HG03025 (cell line): ENCODE results near the gene BHMT.
"Not testable (repeated sequence)": the region's sequence is repeated elsewhere in the genome, so short reads cannot be mapped to it uniquely, and the experiment has no call there.

Experiments used
- ATAC-seq: cut with Tn5 transposase; IDR thresholded peaks from one replicate; pipeline ENCODE4 v1.9.1; 2021; ENCODE audit warnings: mild to moderate bottlenecking, moderate library complexity; ENCODE audit not compliant: unreplicated experiment, low FRiP score

Gene BHMT

DNA sequence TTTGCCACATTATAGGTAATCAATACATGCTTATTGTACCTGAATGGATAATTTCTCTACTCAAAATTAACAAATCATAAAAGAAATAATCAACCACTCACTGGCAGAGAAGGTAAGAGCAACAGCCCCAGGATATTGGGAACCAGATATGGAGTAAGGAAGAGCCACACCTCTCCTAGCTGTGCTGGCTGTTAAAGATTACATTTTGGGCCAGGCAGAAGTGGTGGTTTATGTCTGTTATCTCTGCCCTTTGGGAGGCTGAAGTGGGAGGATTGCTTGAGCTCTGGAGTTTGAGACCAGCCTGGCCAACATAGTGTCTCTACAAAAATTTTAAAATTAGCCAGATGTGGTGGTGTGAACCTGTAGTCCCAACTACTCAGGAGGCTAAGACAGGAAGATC is 56.4 kb downstream of the BHMT start:
- ATAC-seq, result no peak

DNA sequence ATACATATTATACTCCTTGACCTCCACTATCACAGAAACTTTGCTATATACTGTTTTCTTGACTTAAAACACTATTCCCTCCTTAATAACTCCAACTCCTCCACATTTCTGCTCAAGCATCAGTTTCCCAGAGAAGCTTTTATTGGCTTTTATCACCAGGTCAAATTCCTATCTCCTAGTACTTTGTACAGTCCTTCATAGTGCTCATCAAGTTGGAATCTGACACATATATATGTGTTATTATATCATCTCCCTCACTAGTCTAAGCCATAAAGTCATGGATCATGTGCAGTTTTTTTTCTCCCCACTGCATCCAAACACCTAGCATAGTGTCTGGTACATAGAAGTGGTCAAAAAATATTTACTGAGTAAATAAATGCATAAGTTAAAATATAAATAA is 59.1 kb downstream of the BHMT start:
- no peak for ATAC-seq

DNA sequence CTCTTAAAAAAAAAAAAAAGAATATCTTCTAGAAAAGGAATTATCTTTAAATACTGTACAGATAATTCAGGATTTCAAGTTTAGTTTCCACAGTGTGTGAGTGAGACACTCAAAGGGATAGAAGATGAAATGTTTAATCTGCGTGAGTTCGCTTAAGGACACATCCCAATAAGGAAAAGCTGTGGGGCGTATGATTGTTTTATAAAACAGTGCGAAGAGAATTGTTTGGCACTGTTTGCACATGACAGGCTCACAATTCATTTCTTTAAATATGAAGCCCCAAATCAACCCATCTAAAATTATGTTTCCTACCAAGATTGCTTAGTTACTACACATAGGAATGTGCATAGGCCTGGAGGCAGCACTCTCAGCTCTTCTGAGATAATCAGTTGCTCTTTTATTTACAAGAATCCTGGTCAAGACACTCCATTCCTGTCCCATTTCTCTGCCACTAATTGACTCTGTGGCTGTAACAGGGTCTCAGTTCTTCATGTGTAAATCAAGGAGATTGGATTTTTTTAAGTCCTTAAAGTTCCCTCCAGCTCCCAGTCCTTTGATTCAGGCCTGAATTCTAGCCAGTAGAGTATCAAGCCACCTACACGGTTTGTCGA is 60.1 kb downstream of the BHMT start:
- ATAC-seq, result no peak

DNA sequence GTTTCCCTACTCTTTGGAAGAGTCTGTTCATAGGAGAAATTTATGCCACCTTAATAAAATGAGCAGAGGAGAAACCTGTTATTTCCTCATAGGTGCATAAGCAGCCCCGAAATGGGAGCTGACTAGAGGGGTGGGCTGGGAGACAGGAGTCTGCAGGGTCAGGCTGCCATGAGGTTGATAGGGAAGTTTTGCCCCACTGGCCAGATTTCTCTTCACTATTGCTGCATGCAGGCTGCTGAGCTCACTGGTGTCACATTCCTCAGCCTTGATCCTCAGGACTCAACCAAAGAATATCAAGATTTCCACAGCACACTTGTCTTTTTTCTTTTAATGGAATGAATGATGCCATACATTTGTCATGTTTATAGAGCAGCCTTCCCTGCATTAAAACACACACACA is 60.7 kb downstream of the BHMT start:
- ATAC-seq, result no peak

DNA sequence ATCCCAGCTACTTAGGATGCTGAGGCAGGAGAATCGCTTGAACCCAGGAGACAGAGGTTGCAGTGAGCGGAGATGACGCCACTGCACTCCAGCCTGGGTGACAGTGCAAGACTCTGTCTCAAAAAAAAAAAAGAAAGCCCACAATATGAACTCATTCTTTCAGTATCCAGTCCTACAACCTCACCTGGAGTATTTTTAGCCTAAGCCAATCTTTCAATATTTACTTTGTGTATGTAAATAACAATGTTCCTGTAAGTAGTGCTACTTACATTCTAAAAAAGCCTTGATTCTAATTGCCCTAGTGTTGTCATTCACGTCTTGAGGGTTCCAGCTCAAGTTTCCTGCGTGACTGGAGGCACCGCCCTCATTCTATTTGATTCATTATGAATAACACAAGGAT is 62.0 kb downstream of the BHMT start:
- ATAC-seq, result no peak

DNA sequence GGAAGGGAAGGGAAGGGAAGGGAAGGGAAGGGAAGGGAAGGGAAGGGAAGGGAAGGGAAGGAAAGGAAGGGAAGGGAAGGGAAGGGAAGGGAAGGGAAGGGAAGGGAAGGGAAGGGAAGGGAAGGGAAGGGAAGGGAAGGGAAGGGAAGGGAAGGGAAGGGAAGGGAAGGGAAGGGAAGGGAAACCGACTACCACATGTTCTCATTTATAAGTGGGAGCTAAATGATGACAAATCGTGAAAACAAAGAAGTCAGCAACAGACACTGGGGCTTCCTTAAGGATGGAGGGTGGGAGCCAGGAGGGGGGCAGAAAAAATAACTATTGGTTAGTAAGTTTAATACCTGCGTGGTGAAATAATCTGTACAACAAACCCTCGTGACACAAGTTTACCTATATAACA is 68.8 kb downstream of the BHMT start:
- ATAC-seq, result not testable (repeated sequence)

DNA sequence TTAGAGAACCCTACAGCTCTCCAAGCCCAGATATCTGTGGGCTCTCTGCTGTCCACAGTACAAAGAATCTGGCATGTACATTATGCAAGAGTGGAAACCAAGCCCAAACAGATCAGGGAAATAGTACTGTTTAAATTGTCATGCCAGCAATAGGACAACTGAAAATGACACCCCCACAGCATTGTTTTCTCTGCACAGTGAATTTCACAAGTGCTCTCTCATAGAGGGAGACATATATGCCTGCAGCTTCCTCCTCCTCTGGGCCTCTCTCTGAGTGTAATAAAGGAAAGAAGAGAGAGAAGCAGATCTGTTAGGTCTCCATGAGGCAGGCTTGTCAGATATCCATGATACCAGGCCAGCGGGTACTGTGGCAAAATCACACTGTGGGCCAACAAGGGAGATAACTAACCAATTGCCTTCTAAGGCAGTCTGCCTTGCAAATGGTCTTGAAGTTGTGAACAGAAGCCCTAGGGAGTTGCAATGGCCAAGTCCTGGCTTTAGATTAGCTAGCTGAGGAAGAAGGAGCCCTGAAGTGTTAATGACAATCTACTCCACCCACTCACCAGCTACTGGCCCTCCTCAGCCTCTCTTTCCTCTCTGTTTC is 69.9 kb downstream of the BHMT start:
- no peak for ATAC-seq
